ENCODE measurements around the gene TMEM258.

Gene TMEM258

DNA sequence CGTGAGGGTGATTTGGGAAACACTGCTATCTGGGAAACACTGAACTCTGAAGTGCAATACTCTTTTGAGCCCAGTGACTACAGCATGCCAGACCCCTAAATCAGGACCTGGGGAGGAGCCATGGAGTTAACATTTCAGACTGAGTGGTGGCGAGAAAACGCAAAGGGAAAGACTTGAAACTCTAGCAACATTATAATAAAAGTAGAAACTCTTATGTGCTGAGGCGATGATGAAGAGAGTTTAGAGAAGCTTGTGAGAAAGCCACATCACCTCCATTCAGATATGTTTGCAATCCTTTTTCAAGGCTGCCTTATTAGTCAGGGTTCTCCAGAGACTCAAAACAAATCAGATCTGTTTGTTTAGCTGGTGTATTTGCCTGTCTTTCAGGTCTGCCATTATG, 2.2 kb upstream of the TMEM258 start:
- no peak for DNase-seq

- DNase-seq: no peak
Measured at GRCh38 chr11:61793829-61794204, 1.4 kb upstream of the TMEM258 start.

DNA sequence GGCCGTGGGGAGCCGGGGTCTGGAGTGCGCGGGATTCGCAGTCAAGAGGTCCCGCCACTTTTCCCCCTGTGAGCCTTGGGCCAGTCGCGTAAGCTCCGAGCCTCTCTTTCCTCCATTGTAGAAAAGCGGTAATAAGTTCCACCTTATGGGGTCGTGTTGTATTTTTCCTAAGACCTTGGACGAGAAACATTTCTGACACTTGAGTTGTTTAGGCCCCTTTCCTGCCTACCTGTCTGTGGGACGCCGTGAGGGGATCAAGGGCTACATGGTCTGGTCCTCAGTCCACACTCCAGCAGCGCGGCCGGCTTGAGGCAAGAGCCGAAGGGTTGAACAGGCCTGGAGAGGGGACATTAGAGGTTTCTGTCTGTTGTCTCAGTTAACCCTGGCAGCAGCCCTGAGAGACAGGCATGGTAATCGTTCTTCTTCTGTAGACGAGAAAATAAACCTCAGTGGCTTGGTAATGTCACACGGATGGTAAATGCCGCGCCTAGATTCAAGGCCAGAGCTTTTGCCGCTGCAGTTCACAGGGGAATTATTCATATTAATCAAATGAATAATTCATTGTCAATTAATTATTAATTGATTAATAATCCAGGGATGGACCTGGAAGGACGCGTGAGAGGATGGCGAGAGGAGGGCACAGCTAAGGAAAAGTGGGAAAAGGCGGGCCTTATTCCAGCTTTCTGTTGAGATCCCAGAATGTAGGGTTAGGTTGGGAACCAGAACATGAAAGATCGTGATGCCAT, 857 bp upstream of the TMEM258 start:
- DNase-seq: no peak

DNA sequence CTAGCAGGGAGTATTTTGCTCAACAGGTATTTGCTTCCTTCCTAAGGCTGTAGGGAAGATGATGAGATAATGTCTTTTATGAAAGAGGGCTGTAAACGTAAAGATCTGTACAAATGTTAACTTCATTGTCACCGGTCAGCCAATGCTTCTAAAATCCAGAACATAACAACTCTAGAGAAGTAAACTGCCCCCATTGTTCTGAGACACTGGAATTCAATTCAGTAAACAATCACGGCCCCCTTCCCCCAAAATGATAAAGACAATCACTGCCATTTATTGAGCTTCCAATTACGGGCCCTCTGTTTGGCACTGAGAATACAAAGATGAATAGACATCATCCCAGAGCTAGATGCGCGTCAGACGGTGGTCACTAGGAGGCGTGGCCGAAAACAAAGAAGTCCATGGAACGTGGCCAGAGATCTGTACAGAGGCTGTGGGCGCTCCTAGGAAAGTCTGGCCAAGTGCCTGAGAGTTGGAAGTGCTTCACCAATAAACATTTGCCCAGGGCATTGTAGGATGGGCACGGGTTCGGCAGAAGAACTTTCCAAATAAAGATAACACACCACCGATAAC, 576 bp downstream of the TMEM258 start:
- peak; percentile 21 for DNase-seq

GRCh38 chr11:61787928-61788491, 4.4 kb downstream of the TMEM258 start:
- no peak for DNase-seq

- no peak for DNase-seq
Measured at GRCh38 chr11:61785837-61786402, 6.5 kb downstream of the TMEM258 start.

DNA sequence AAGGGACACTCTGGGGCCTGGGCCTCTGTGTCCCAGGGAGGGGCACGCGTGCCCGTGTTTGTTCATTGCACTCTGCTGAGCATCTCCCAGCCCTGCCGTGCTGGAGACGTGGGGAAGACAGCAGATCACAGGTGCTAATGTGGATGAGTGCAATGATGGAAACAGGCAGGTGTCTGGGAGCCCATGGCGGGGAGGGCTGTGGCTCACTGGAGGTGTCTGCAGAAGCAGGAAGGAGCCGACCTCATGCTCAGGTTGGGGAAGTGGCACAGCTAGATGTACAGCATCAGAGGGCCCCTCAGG, 7.9 kb downstream of the TMEM258 start:
- no peak for DNase-seq

DNA sequence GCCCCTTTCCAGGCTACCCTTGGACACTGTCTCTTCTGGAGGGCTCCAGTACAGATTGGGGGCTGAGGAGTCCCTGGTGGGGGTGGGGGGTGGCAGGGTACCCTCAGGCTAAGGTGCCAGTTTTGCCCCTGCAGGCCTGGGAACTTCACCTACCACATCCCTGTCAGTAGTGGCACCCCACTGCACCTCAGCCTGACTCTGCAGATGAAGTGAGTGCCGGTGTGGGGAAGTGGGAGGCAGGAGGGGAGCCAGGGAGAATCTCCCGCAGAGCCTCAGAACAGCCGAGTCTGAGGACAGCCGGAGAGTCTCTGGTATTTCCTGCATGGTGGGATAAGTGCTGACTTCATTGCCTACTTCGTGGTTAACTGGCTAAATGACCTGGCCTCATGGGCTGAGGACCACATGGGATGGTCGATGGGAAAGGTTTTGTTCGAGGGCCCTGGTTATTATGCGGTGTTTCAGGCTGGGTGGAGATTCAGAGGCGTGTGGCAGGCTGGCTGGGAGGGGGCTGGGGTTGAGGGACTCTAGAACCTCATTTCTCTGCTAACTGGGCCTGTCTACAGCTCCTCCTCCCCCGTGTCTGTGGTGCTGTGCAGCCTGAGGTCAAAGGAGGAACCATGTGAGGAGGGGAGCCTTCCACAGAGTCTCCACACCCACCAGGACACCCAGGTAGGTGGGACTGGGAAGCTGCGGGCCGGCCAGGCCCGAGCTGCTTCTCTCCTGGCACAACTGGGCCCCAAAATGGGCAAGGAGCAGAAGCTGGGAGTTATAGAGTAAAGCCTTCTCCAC, 8.5 kb downstream of the TMEM258 start:
- no peak for DNase-seq

GRCh38 chr11:61782841-61783240, 9.6 kb downstream of the TMEM258 start:
- DNase-seq: no peak

GRCh38 chr11:61782299-61782698, 10.1 kb downstream of the TMEM258 start:
- no peak for DNase-seq

DNA sequence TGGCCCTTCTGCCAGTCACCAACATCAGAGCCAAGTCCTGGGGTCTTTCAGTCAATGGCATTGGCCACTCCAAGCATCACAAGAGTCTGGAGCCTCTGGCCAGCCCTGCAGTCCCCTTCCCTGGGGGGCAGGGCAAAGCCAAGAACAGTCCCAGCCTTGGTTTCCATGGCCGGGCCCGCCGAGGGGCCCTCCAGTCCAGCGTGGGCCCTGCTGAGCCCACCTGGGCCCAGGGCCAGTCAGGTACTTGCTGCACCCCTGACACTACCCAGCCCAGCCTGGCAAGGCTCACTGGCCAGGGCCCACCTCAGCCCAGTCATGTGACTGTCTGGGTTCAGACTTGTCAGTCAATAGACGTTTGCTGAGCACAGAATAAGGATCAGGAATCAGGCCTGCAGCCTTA, 10.8 kb downstream of the TMEM258 start:
- no peak for DNase-seq

GRCh38 chr11:61780581-61781162, 11.7 kb downstream of the TMEM258 start:
- DNase-seq: no peak

- no peak for DNase-seq
Measured at GRCh38 chr11:61779666-61780525, 12.5 kb downstream of the TMEM258 start.

- no peak for DNase-seq
Measured at GRCh38 chr11:61778920-61779650, 13.3 kb downstream of the TMEM258 start.

- DNase-seq: no peak
Measured at GRCh38 chr11:61778357-61778886, 14.0 kb downstream of the TMEM258 start.

DNA sequence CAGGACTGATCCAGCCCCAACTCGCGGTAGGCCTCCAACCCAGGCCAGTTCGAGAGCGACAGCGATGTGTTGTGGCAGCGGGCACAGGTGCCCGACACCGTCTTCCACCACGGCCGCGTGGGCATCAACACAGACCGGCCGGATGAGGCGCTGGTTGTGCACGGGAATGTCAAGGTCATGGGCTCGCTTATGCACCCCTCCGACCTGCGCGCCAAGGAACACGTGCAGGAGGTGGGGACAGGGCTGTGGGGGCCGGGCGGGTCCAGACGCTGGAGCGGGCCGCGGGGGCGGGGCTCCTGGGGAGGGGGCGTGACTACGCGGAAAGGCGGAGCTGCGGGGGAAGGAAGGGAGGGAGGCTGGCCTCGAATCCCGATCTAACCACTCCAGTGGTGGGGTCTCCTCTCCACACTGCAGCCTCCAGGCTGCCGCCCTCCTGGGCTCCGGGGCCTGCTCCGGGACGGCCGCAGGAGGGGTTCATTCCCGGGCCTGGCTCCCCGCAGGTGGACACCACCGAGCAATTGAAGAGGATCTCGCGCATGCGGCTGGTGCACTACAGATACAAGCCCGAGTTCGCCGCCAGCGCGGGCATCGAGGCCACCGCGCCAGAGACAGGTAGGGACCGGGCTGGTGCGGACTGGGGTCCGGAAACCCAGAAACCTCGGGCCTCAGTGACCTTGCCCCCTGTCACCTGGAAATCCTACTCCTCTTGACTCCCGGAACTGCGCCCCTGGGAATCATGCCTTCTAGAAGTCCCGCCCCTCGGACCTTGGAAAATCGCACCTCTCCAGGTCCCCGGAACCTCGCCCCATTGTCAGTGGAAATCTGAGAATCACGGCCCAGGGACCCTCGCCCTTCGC, 14.9 kb downstream of the TMEM258 start:
- no peak for DNase-seq

- no peak for DNase-seq
Measured at GRCh38 chr11:61776561-61777075, 15.8 kb downstream of the TMEM258 start.

- no peak for DNase-seq
Measured at GRCh38 chr11:61775606-61776554, 16.5 kb downstream of the TMEM258 start.

DNA sequence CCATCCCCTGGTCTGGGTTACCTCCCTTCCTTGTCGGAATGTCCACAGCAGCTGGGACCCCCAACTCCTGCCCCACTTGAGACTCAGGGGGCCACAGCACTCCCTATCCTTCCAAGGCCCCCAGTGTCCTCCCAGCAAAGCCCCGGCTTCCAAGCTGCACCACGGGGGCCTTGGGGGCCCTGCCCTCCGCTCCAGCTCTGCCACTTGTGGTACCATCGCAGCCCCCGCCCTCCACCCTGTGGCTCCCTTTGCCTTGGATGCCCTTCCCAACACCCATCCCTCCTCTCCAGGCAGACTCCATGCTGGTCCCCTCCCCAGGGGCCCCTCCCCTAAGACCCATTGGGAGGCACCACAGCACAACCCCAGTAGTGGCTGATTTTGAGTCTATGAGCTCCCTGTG, 17.3 kb downstream of the TMEM258 start:
- no peak for DNase-seq
